ENCODE data around the gene G6PC2.
A peak's percentile ranks its signal among the peaks of the same experiment; 100 is the strongest.
"Not testable (repeated sequence)": the region's sequence is repeated elsewhere in the genome, so short reads cannot be mapped to it uniquely, and the experiment has no call there.

Gene G6PC2

GRCh38 chr2:168901003-168901402, at the start of gene G6PC2:
G6PC2 (plus strand) TSS chr2:168901291; CDS start chr2:168901332, 41 bp downstream.
- no peak for DNase-seq (ENCODE audit: low spot score)

- peak; percentile 27 for DNase-seq (ENCODE audit: low spot score)
Observed at GRCh38 chr2:168851674-168852320, 49.3 kb upstream of the G6PC2 start.

GRCh38 chr2:168852481-168852880, 48.6 kb upstream of the G6PC2 start:
- no peak for DNase-seq (ENCODE audit: low spot score)

GRCh38 chr2:168853471-168853870, 47.6 kb upstream of the G6PC2 start:
- no peak for DNase-seq (ENCODE audit: low spot score)

GRCh38 chr2:168854651-168855050, 46.4 kb upstream of the G6PC2 start:
- DNase-seq (ENCODE audit: low spot score) = no peak

- no peak for DNase-seq (ENCODE audit: low spot score)
Observed at GRCh38 chr2:168855601-168856000, 45.5 kb upstream of the G6PC2 start.

- no peak for DNase-seq (ENCODE audit: low spot score)
Observed at GRCh38 chr2:168858146-168858545, 42.9 kb upstream of the G6PC2 start.

GRCh38 chr2:168867164-168867563, 33.9 kb upstream of the G6PC2 start:
- DNase-seq (ENCODE audit: low spot score) = not testable (repeated sequence)

- DNase-seq (ENCODE audit: low spot score) = not testable (repeated sequence)
Observed at GRCh38 chr2:168870369-168870768, 30.7 kb upstream of the G6PC2 start.

GRCh38 chr2:168870824-168871223, 30.3 kb upstream of the G6PC2 start:
- not testable (repeated sequence) for DNase-seq (ENCODE audit: low spot score)

GRCh38 chr2:168874368-168875054, 26.6 kb upstream of the G6PC2 start:
- DNase-seq (ENCODE audit: low spot score) = no peak

GRCh38 chr2:168882163-168882562, 18.9 kb upstream of the G6PC2 start:
- not testable (repeated sequence) for DNase-seq (ENCODE audit: low spot score)

GRCh38 chr2:168884975-168885374, 16.1 kb upstream of the G6PC2 start:
- DNase-seq (ENCODE audit: low spot score) = peak; percentile 76

- peak; percentile 39 for DNase-seq (ENCODE audit: low spot score)
Observed at GRCh38 chr2:168889635-168890005, 11.5 kb upstream of the G6PC2 start.

GRCh38 chr2:168890006-168890782, 10.9 kb upstream of the G6PC2 start, which contains the start of gene SPC25:
SPC25 (minus strand) TSS chr2:168890430; CDS start chr2:168889519, 911 bp downstream.
- DNase-seq (ENCODE audit: low spot score) = peak; percentile 96

- no peak for DNase-seq (ENCODE audit: low spot score)
Observed at GRCh38 chr2:168892327-168892726, 8.8 kb upstream of the G6PC2 start.

- no peak for DNase-seq (ENCODE audit: low spot score)
Observed at GRCh38 chr2:168894101-168894500, 7.0 kb upstream of the G6PC2 start.

- DNase-seq (ENCODE audit: low spot score) = no peak
Observed at GRCh38 chr2:168894720-168895119, 6.4 kb upstream of the G6PC2 start.

- peak; percentile 28 for DNase-seq (ENCODE audit: low spot score)
Observed at GRCh38 chr2:168895771-168896170, 5.3 kb upstream of the G6PC2 start.

- DNase-seq (ENCODE audit: low spot score) = no peak
Observed at GRCh38 chr2:168896783-168897182, 4.3 kb upstream of the G6PC2 start.

- no peak for DNase-seq (ENCODE audit: low spot score)
Observed at GRCh38 chr2:168897449-168897848, 3.6 kb upstream of the G6PC2 start.

GRCh38 chr2:168903888-168904287, 2.8 kb downstream of the G6PC2 start:
- no peak for DNase-seq (ENCODE audit: low spot score)

- DNase-seq (ENCODE audit: low spot score) = no peak
Observed at GRCh38 chr2:168904358-168904757, 3.3 kb downstream of the G6PC2 start.
